H1 (cell line): ENCODE measurements around the gene PPP2R2B. TPM values are rescaled to one million over a fixed set of nuclear protein-coding genes. Genes with fewer than 3 reads are reported as not detected.

Experiments used
- CTCF ChIA-PET: fragments of 300-600 bp; sonication (Branson Sonifier 250); formaldehyde crosslinking; loops from one replicate; lab custom pipeline; 2021; ENCODE audit not compliant: partially characterized antibody; lab: Charles Lee
- POLR2A ChIA-PET: fragments of 300-600 bp; sonication (Branson Sonifier 250); formaldehyde crosslinking; loops from one replicate; lab custom pipeline; 2021; ENCODE audit warnings: inconsistent platforms; ENCODE audit not compliant: partially characterized antibody; lab: Charles Lee
- DNase-seq, 2 experiments: peaks; one replicate each; pipeline versions ENCODE4 v3.0.0 to v3.0.0-alpha.2; 2010 to 2022; ENCODE audit warnings: low spot score in 2 of 2, low read depth in 1 of 2, mixed read lengths in 1 of 2
- FAIRE-seq: peaks from 2 replicates; lab custom pipeline; 2011; peaks lifted over from hg19 to GRCh38; lab: Jason Lieb, UNC
- H2AFZ ChIP-seq: 2 replicates; pipeline ENCODE4 v1.8.1; 2012; ENCODE audit warnings: low read length, inconsistent platforms
- H2AK5ac ChIP-seq: 2 replicates; pipeline ENCODE4 v1.6.1; 2013; ENCODE audit warnings: low read depth, low read length
- H2BK120ac ChIP-seq: replicated peaks from 2 replicates; pipeline ENCODE3; 2013; ENCODE audit warnings: low read depth, low read length, inconsistent platforms
- H2BK12ac ChIP-seq: 2 replicates; pipeline ENCODE4 v1.6.1; 2013; ENCODE audit warnings: low read depth, low read length
- H2BK15ac ChIP-seq: 2 replicates; pipeline ENCODE4 v1.6.1; 2013; ENCODE audit warnings: low read length
- H2BK20ac ChIP-seq: 2 replicates; pipeline ENCODE4 v1.6.1; 2013; ENCODE audit warnings: low read length
- H2BK5ac ChIP-seq: 2 replicates; pipeline ENCODE4 v1.6.1; 2013; ENCODE audit warnings: low read depth, low read length
- H3K14ac ChIP-seq: 2 replicates; pipeline ENCODE4 v1.6.1; 2013; ENCODE audit warnings: inconsistent platforms; ENCODE audit not compliant: insufficient read length
- H3K18ac ChIP-seq: 2 replicates; pipeline ENCODE4 v1.6.1; 2013; ENCODE audit warnings: low read length; ENCODE audit errors: extremely low read depth
- H3K23ac ChIP-seq: 2 replicates; pipeline ENCODE4 v1.6.1; 2013; ENCODE audit warnings: inconsistent platforms; ENCODE audit not compliant: insufficient read length
- H3K23me2 ChIP-seq: 2 replicates; pipeline ENCODE4 v1.6.1; 2013; ENCODE audit warnings: low read depth, low read length
- H3K27ac ChIP-seq: 2 replicates; pipeline ENCODE4 v1.6.1; 2011; ENCODE audit warnings: low read depth, low read length, inconsistent platforms
- H3K27me3 ChIP-seq, 4 experiments: replicated peaks in 1 of 4; 1 replicate in 1 of 4; 2 replicates in 3 of 4; pipeline versions ENCODE4 v1.6.1 to v1.8.1; 2011 to 2013; ENCODE audit warnings: low read length in 3 of 4, mild to moderate bottlenecking in 3 of 4, inconsistent platforms in 2 of 4, mixed read lengths in 2 of 4, moderate library complexity in 1 of 4; ENCODE audit not compliant: control insufficient read depth in 3 of 4, insufficient read depth in 3 of 4; ENCODE audit errors: extremely low read depth in 1 of 4
- H3K36me3 ChIP-seq, 4 experiments: 2 replicates each; pipeline versions ENCODE4 v1.6.1 to v1.8.1; 2011 to 2013; ENCODE audit warnings: mild to moderate bottlenecking in 4 of 4, low read length in 3 of 4, moderate library complexity in 2 of 4, control low read depth in 1 of 4, inconsistent platforms in 1 of 4; ENCODE audit not compliant: insufficient read depth in 4 of 4, control insufficient read depth in 2 of 4
- H3K4ac ChIP-seq: replicated peaks from 2 replicates; pipeline ENCODE3; 2013; ENCODE audit warnings: low read length, low read depth, mixed read lengths, inconsistent platforms; ENCODE audit not compliant: insufficient read length
- H3K4me1 ChIP-seq, 4 experiments: replicated peaks in 1 of 4; 1 replicate in 1 of 4; 2 replicates in 3 of 4; pipeline versions ENCODE4 v1.6.1 to v1.8.1; 2011 to 2013; ENCODE audit warnings: low read length in 3 of 4, inconsistent platforms in 2 of 4, mixed read lengths in 1 of 4; ENCODE audit not compliant: insufficient read depth in 4 of 4, control insufficient read depth in 3 of 4
- H3K4me2 ChIP-seq, 2 experiments: 2 replicates each; pipeline versions ENCODE4 v1.6.1 to v1.8.1; 2011 to 2013; ENCODE audit warnings: low read depth in 2 of 2, low read length in 2 of 2, control low read depth in 1 of 2, inconsistent platforms in 1 of 2, mild to moderate bottlenecking in 1 of 2; ENCODE audit not compliant: insufficient read depth in 1 of 2
- H3K4me3 ChIP-seq, 4 experiments: fragments of 200-600, 300-600 bp in 1 of 4; sonication (generic), shearing (Covaris generic), sonication (Bioruptor Twin) in 1 of 4; 2 replicates each; pipeline versions ENCODE4 v1.5.1 to v1.8.1; 2011 to 2016; ENCODE audit warnings: low read length in 4 of 4, low read depth in 3 of 4, control low read depth in 2 of 4, inconsistent platforms in 2 of 4, mild to moderate bottlenecking in 2 of 4, mixed read lengths in 1 of 4, moderate library complexity in 1 of 4; ENCODE audit not compliant: insufficient read depth in 2 of 4; ENCODE audit errors: extremely low read depth in 1 of 4
- H3K56ac ChIP-seq: replicated peaks from 2 replicates; pipeline ENCODE3; 2013; ENCODE audit warnings: low read depth, mild to moderate bottlenecking, mixed read lengths, low read length, inconsistent platforms; ENCODE audit not compliant: insufficient read length
- H3K79me1 ChIP-seq: 2 replicates; pipeline ENCODE4 v1.6.1; 2013; ENCODE audit warnings: low read depth, low read length, control low read depth
- H3K79me2 ChIP-seq, 2 experiments: 2 replicates each; pipeline versions ENCODE4 v1.6.1 to v1.8.1; 2012 to 2013; ENCODE audit warnings: low read length in 2 of 2, mild to moderate bottlenecking in 2 of 2, inconsistent platforms in 1 of 2; ENCODE audit not compliant: insufficient read depth in 2 of 2, control insufficient read depth in 1 of 2
- H3K9ac ChIP-seq, 4 experiments: replicated peaks in 1 of 4; 1 replicate in 1 of 4; 2 replicates in 3 of 4; pipeline versions ENCODE4 v1.6.1 to v1.8.1; 2011 to 2013; ENCODE audit warnings: low read depth in 3 of 4, low read length in 3 of 4, control low read depth in 2 of 4, mild to moderate bottlenecking in 2 of 4, moderate library complexity in 2 of 4, inconsistent platforms in 1 of 4; ENCODE audit errors: extremely low read depth in 1 of 4
- H3K9me3 ChIP-seq, 2 experiments: 2 replicates each; pipeline versions ENCODE4 v1.6.1 to v1.8.1; 2012 to 2013; ENCODE audit warnings: mild to moderate bottlenecking in 2 of 2, moderate library complexity in 2 of 2, control low read depth in 1 of 2, inconsistent platforms in 1 of 2, low read depth in 1 of 2, low read length in 1 of 2, mixed read lengths in 1 of 2; ENCODE audit not compliant: insufficient read depth in 2 of 2
- H4K20me1 ChIP-seq, 2 experiments: replicated peaks in 1 of 2; 2 replicates each; pipeline versions ENCODE3 to v1.8.1; 2011 to 2013; ENCODE audit warnings: inconsistent platforms in 2 of 2, low read length in 2 of 2, mild to moderate bottlenecking in 1 of 2; ENCODE audit not compliant: insufficient read depth in 2 of 2, control insufficient read depth in 1 of 2
- H4K5ac ChIP-seq: 2 replicates; pipeline ENCODE4 v1.6.1; 2013; ENCODE audit warnings: low read length, low read depth, mixed read lengths, inconsistent platforms; ENCODE audit not compliant: insufficient read length
- H4K8ac ChIP-seq: 2 replicates; pipeline ENCODE4 v1.8.0; 2013; ENCODE audit warnings: mild to moderate bottlenecking, moderate library complexity, low read length, inconsistent platforms; ENCODE audit not compliant: insufficient read depth; ENCODE audit errors: extremely low read depth
- H4K91ac ChIP-seq: replicated peaks from 2 replicates; pipeline ENCODE3; 2013; ENCODE audit warnings: low read length, mixed read lengths, inconsistent platforms; ENCODE audit not compliant: insufficient read length
- ASH2L ChIP-seq: fragments of 200-600, 300-600 bp; sonication (generic); IDR thresholded peaks from one replicate; pipeline ENCODE4 v1.7.1; 2017; ENCODE audit warnings: low read length
- ATF2 ChIP-seq: IDR thresholded peaks from 2 replicates; pipeline ENCODE4 v1.6.1; 2012; ENCODE audit warnings: low read length, inconsistent platforms
- HDAC2 ChIP-seq, 2 experiments: fragments of 300-600 bp in 1 of 2; sonication (generic) in 1 of 2; IDR thresholded peaks; 2 replicates each; pipeline ENCODE4 v1.6.1; 2011 to 2012; ENCODE audit warnings: low read depth in 2 of 2, low read length in 2 of 2, mild to moderate bottlenecking in 2 of 2, moderate library complexity in 2 of 2, borderline replicate concordance in 1 of 2, inconsistent platforms in 1 of 2
- POLR2AphosphoS5 ChIP-seq: IDR thresholded peaks from 2 replicates; pipeline ENCODE4 v1.6.1; 2011; ENCODE audit warnings: low read depth, low read length
- RNF2 ChIP-seq: fragments of 200-900, 300-1000 bp; sonication (generic); IDR thresholded peaks from 2 replicates; pipeline ENCODE4 v1.7.1; 2016; ENCODE audit warnings: borderline replicate concordance, low read depth, mild to moderate bottlenecking, antibody characterized with exemption, low read length; ENCODE audit not compliant: poor library complexity, severe bottlenecking; ENCODE audit errors: missing control alignments
- RXRA ChIP-seq: IDR thresholded peaks from 2 replicates; pipeline ENCODE4 v1.6.1; 2011; ENCODE audit warnings: low read depth, mild to moderate bottlenecking, low read length, moderate library complexity; ENCODE audit not compliant: insufficient read depth
- SIN3A ChIP-seq, 2 experiments: IDR thresholded peaks in 1 of 2; conservative IDR thresholded peaks in 1 of 2; 2 replicates each; pipeline ENCODE4 v1.6.1; 2011 to 2012; ENCODE audit warnings: low read length in 2 of 2, improper control_type of control experiment in 1 of 2, low read depth in 1 of 2, mild to moderate bottlenecking in 1 of 2
- SP2 ChIP-seq: IDR thresholded peaks from 2 replicates; pipeline ENCODE4 v1.6.1; 2012; ENCODE audit warnings: mild to moderate bottlenecking, low read length, inconsistent platforms
- SUZ12 ChIP-seq: fragments of 200-600 bp; sonication (generic); IDR thresholded peaks from 2 replicates; pipeline ENCODE4 v1.6.1; 2012; ENCODE audit warnings: mild to moderate bottlenecking, inconsistent platforms, low read length, moderate library complexity, mixed read lengths
- TAF7 ChIP-seq: optimal IDR thresholded peaks from 2 replicates; pipeline ENCODE3; 2011; ENCODE audit warnings: low read depth, mild to moderate bottlenecking, inconsistent platforms, low read length, moderate library complexity, borderline replicate concordance
- TEAD4 ChIP-seq: IDR thresholded peaks from 2 replicates; pipeline ENCODE4 v1.6.1; 2012; ENCODE audit warnings: low read depth, low read length, inconsistent platforms, mixed read lengths
- WGBS, 2 experiments: shearing (Covaris generic) in 1 of 2; methylation state at CpG; one replicate each; pipeline versions ENCODE4 v1.1.6 to v1.1.7; 2013 to 2015; ENCODE audit warnings: low lambda C conversion rate in 2 of 2, mixed read lengths in 2 of 2, inconsistent platforms in 1 of 2, low coverage in 1 of 2, missing lambda C conversion rate in 1 of 2; ENCODE audit not compliant: insufficient replicate concordance in 2 of 2, insufficient coverage in 1 of 2, insufficient read length in 1 of 2; ENCODE audit errors: extremely low coverage in 1 of 2, missing lambda C conversion rate in 1 of 2; 5-methylcytosine and 5-hydroxymethylcytosine counted together
- polyA plus RNA-seq, 7 experiments: library from polyadenylated mRNA; depleted of rRNA in 3 of 7; stranded (reverse) in 5 of 7; unstranded in 2 of 7; fragments of >200 nt in 5 of 7; fragments of 200-250 nt in 2 of 7; gene quantifications; 1 replicate in 5 of 7; 2 replicates in 1 of 7; 4 replicates in 1 of 7; pipeline versions ENCODE4 v1.2.1 to v1.2.3, GENCODE V29; 2011 to 2013; ENCODE audit warnings: missing spikeins in 2 of 7, mixed read lengths in 2 of 7
- total RNA-seq: library from RNA; stranded (reverse); fragmentation: NEBNext Ultra II Directional; extraction: Animal tissue kit (Norgen Biotek cat#: 25700); gene quantifications from 2 replicates; pipeline ENCODE4 v1.2.1, GENCODE V29; 2021

PPP2R2B gene
- total and polyA plus RNA-seq, 2 of the 8 experiments (the other 6 are each of a cell fraction or from before 2014, with no cell fraction given): 21.1 to 37.1 TPM

- POLR2A ChIA-PET: no interaction called here
- H2AFZ ChIP-seq: no peak overlapping the region
- H3K79me2 ChIP-seq: no peaks in the 10 kb centered on the region
- no peaks in the 10 kb centered on the region for H3K79me1 ChIP-seq
- no peak overlapping the region for H3K4me2 ChIP-seq
- DNase-seq: no peak
- H4K20me1 ChIP-seq: no peaks in the 10 kb centered on the region
- H4K8ac ChIP-seq: no peak overlapping the region
- TF ChIP-seq RXRA (no peak), ATF2 (no peak), SIN3A (conservative IDR thresholded peaks at IDR 0.05 in 1 of 2, IDR thresholded peaks at IDR 0.05 in 1 of 2; ENCODE audit: low read depth in 1 of 2, low read length in 2 of 2) (no peak), POLR2AphosphoS5 (no peak), ASH2L (no peak), TEAD4 (no peak), TAF7 (no peak), SP2 (no peak), HDAC2 (IDR thresholded peaks at IDR 0.05; ENCODE audit: borderline replicate concordance in 1 of 2, low read depth in 2 of 2, low read length in 2 of 2) (no peak), SUZ12 (no peak), RNF2 (no peak)
- no peaks in the 10 kb centered on the region for H3K27me3 ChIP-seq
- H3K23ac ChIP-seq: no peak overlapping the region
- no peak overlapping the region for H2AK5ac ChIP-seq
- H2BK15ac ChIP-seq: no peak overlapping the region
- no peak overlapping the region for H4K5ac ChIP-seq
- no peak overlapping the region for H2BK12ac ChIP-seq
- H3K4me3 ChIP-seq: no peak overlapping the region
- CTCF ChIA-PET: no interaction called here
- H2BK5ac ChIP-seq: no peak overlapping the region
- H3K4ac ChIP-seq: no peak overlapping the region
- H3K27ac ChIP-seq: no peak overlapping the region
- no peak overlapping the region for H4K91ac ChIP-seq
- 83% methylated on average over 1 of the region's 1 CpG; no CpG with 5 or more reads in 1 of the 2 experiments for WGBS, 2 experiments
- no peak overlapping the region for H2BK20ac ChIP-seq
- peaks cover 0 to 5% (median 2%) of the 10 kb centered on the region in 4 experiments; a peak in 5 of 7 replicates for H3K4me1 ChIP-seq
- H3K18ac ChIP-seq: no peak overlapping the region
- no peak overlapping the region for H3K56ac ChIP-seq
- no peak for FAIRE-seq
- no peak overlapping the region for H3K9ac ChIP-seq
- no peaks in the 10 kb centered on the region for H3K9me3 ChIP-seq
- no peak overlapping the region for H3K14ac ChIP-seq
- no peaks in the 10 kb centered on the region for H3K23me2 ChIP-seq
- no peaks in the 10 kb centered on the region for H3K36me3 ChIP-seq
- no peak overlapping the region for H2BK120ac ChIP-seq
These were observed 182.9 kb downstream of the PPP2R2B start for GRCh38 chr5:146695646-146696045.
